HG03139 (cell line): ENCODE measurements around the gene JKAMP.
A peak's percentile ranks its signal among the peaks of the same experiment; 100 is the strongest.

Source experiments
- ATAC-seq: cut with Tn5 transposase; IDR thresholded peaks from one replicate; pipeline ENCODE4 v1.9.1; 2021; ENCODE audit not compliant: unreplicated experiment

JKAMP gene

DNA sequence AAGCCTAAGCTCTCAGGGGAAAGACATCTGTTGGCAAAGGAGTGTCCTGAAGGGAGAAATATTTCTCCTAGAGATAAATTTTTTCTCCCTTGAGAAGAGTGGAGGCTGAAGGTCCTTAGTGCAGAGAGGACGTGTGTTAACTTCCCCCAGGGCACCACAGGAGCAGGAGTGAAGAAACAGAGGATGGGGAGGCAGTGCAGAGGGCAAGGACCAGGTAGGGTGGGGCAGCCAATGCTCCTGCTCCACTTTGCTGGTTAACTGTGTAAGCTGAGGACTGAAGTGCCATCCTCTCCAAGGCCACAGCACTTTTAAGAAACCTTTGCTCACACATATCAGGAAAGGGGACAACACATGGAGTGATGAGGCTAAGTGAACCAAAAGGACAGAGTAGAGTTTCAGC lies 4.2 kb upstream of the JKAMP start:
- ATAC-seq = no peak

DNA sequence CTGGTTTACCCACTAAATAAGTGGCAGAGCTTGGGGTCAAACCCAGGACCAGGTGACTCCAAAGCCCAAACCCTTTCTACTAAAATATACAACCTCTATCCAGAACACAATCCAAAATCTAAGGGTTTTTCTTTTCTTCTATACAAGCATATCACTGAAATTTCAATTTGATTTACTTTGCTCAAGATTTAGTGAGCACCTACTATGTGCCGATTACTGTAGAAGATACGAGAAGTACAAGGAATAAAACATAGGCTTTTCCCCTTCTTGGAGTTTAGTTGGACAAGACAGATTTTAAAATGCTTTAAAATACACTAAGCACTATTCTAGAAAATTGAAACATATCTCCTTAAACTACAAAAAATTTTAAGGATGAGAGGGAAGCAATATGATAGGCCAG lies 2.9 kb upstream of the JKAMP start:
- ATAC-seq = no peak

DNA sequence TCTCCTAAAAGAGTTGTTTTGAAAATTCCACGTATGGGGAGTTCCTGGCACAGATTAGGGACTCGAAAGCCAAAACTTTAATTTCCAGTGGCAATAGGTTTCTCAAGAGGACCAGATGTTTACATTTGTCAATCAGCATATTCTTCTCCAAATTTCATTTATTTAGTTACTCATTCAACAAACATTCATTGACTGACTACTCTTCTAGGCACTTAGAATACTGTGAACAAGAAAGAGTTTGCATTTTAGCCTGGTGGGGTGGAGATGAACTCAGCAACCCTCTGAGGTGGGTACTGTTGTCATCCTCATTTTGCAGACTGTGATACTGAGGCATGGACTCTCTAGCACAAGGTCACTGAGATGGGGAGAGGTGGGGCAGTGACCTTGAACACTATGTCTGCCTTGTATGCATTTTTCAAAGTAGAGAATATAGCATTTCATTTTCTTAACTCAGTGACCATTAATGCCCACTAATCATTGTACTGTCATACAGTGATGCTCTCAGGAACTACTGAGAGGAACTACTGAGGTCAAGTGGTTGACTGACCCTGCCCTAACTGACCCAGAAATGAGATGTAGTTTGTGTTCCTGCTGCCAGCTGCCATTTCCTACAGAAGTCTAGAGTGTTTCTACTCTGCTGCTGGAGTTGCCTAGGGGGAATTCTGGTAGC lies 2.3 kb upstream of the JKAMP start:
- no peak for ATAC-seq

DNA sequence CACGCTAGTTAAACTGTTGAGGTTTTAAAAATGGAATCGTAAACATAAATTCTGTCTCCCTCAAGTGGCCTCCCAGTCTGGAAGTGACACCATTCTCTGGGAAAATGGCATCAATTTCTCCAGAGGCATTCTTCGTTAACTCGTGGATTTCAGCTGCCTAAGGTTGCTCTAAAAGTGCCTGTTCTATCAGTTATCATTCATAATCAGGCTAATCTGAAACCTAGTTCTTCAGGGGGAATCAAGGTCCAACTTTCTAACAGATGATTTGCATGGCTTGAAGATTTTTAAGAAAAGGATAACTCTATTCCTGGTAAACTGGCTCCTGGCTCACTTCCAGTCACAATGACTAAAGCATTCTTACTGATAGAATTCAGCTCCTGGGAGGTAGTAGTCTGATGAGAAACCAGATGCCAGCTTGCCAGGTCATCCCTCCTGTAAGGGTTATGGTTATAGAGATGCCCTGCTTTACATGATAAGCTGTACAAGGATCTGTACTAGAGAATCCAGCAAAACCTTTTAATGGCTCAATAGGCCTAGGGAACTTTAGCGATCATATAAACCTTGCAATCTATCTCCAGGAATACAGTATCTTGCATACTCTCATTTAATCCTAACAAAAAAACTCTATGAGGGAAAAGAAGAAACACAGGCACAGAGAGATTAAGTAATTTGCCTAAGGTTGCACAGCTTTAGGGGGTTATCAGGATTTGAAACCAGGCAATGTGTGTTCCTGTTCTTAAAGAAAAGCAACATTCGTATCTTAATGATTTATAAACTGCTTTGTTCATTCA lies 1.6 kb upstream of the JKAMP start:
- no peak for ATAC-seq

DNA sequence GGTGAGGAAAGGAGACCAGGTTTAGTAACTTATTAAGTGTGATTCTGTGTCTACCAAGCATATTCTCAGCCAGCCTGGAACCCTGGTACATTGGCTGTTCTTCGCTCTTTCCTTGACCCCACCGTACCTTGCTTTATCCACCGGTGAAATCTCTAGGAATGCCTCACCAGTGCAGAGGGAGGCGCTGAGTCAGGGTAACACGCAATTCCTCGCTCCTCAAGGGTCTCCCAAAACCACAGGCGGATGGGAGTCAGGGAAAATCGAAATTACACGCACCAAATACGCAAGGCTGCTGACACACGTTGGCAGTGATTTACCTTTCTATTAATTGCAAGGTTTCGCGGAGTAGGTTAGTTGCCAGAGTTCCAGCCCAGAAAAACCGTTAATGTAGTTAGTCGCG lies 954 bp upstream of the JKAMP start:
- ATAC-seq = no peak

DNA sequence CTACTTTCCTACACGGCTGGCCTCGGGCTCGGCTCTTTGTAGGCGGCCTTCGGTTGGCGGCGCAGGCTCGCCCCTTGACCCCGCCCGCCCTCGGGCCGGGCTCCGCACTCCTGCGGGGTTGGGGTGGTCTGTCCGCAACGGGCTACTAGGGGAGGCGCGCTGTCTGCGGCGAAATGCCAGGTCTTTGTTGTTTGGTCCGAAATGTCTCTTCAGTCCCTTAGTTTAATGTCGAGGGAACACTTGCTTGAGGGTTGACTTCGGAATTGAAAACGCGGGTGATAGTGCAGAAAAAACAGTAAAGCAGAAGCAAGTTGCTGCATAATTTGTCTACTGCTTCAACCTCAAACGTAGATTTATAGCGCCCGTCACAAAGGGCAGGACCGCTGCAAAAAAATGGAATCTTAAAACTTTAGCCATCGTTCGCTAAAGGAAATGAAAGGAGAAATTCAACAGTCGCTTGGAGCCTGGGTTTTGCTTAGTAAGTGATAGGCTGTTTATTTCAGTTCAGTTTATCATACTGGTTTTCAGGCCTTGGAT lies 390 bp downstream of the JKAMP start:
- ATAC-seq = peak; percentile 31

DNA sequence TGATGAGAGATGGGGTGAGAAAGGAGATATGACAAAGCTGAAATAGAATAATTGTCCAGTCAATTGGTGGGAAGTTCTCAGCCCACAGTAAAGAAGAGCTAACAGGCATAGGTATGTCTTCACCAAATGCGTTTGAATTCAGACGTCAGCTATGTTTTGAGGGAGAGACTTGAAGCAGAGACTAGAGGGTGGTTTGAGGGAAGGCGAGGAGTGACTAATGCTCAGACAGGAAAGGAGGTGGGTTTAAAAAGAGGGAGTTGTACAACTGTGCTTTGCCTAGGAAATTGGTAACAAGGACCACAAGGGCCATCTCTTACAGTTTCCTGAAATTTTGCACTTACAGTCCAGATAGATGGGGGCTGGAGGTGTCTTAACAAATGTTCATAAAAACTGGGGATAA lies 6.4 kb downstream of the JKAMP start:
- no peak for ATAC-seq

DNA sequence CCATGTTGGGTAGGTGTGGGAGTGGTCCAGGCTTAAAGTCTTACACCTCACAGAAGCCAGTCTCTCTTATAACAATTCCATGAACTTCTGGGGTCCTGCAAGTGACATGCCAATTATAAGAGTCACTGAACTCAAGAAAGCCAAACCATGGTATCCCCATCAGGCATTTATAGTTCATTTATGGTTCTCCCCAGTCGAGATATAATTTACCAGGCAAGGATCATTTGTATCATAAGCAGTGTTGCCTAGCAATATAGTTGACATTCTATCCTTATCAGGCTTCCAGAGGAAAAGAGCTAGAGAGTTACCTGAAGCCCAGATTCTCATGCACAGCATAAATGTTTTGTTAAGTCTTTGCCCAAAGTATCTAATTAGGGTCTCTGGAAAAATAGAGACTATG lies 8.1 kb downstream of the JKAMP start:
- ATAC-seq = no peak

DNA sequence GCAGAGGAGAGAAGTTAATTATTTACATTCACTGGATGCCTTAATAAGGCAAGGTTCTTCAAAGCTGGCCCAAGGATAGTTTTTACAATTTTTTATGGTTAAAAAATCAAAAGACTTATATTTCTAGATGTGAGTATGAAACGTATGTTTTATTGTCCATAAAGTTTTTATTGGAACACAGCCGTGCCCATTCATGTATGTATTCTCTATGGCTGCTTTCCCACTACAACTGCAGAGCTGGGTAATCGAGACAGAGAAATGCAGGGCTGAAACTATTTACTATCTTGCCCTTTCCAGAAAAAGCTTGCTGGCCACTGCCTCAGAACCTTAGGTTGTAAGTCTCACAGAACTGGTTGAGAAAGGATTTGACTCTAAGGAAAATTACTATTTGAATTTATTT lies 16.4 kb downstream of the JKAMP start:
- no peak for ATAC-seq

DNA sequence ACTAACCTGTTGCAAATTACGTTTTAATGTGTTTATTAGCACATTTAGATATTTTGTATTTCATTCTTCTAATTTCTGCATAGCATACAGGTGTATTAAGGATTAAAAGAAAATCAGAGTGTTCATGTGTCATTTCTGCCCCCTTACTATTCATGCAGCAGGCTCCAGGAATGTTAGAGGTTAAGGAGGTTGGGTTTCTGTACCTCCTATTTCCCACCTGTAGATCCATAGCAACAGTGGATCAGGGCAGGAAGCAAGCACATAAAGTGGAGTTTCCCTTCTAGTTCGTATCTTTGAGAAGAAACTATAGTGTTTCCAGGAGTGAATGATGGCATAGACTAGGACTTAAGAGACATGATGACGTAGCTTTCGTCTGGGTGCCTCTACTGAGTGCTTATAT lies 18.9 kb downstream of the JKAMP start:
- ATAC-seq = no peak

DNA sequence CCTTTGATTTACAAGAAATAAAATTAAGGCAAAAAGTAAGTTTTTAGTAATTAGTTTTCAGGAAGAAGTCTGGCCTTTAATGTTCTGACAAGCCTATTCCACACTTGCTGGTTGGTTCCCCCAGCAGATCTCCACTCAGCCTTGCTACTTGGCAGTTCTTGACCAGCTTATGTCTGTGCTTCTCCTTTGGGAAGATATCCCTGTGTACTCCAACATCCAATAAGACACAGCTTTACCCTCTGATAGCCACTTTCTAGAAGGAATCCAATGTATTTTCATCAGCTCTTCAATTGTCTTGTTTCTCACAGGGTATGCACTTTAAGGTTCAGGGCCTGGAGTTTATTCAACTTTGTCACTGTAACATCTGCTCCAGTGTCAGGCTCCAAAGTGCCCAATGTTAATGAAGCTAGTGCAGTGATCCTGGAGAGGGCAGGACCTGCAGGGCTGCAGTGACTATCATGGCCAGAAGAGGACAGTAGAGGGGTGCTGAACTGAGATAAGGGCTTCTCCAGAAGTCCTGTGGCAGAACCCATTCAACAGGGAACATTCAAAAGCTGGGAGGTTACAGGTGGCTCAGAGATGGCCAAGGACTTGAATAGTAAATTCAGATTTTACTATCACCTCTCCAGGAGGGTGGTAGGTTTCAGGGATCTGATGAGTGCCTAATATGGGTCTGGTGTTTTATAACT lies 22.9 kb downstream of the JKAMP start:
- peak; percentile 88 for ATAC-seq

DNA sequence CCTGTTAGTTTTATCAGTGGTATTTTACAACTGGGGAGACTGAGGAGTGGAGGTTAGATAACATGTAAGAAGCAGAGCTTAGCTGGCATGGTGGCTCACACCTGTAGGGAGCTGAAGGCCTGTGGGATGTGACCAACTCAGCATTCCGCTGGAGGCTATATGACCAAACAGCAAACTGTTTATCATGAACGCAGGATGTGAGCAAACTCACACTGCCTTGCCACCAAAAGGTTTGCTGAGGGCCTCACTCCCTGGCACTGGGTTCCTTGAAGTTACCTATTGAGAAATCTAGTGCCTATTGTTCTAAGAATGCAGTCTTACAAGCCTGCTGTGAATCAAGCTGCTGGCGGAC lies 23.4 kb downstream of the JKAMP start:
- ATAC-seq = no peak

DNA sequence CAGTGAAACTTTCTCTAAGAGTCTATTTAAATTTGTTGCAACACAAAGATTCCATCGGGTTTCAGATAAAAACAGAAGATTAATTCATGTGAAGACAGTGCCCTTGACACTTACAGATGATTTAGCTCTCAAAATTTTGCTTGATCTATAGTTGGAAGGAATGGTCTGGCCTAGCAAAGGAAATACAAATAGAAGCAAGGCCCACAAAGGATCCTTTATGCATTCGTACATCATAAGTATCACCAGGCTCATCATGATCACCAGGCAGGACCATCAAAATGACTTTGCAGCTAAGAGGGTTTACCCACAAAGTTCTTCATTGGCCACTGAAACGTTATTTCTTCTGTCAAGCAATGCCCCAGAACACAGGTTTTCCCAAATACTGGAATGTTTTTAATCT lies 24.8 kb downstream of the JKAMP start:
- ATAC-seq = no peak

DNA sequence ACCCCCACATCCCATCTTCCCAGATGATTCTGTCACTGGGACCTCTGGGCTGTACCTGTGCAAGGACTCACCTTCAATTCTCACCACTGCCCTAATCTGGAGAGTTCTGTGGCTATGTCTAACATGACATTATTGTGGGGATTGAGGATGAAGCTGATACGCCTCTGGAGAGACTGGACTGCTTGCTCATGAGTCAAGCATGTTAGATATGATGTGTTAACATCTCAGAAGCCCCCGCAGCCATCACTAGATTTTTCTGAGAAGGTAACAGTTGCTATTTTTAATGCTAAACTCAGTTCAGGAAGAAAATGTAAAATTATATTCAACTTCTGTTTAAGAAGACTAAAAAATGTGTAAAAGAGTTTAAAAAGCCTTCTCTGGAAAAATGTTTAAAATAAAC lies 25.7 kb downstream of the JKAMP start:
- no peak for ATAC-seq

DNA sequence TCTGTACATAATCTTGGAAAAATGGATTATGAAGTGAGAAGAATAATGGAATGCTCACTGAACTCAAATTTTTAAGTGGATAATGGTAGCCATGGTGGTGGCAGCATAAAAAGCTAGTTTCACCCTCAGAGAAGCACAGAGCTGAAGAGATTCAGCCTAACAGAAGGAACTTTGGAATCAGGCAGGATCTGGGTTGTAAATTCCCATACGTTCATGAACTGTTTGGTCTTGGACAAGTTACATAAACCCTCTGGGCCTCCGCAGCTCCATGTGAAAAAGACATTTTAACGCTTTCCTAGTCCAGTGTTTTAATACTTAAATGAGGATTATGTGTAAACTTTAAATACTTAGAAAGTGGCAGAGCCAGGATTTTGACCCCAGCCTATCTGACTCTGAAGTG lies 26.6 kb downstream of the JKAMP start:
- ATAC-seq = no peak

DNA sequence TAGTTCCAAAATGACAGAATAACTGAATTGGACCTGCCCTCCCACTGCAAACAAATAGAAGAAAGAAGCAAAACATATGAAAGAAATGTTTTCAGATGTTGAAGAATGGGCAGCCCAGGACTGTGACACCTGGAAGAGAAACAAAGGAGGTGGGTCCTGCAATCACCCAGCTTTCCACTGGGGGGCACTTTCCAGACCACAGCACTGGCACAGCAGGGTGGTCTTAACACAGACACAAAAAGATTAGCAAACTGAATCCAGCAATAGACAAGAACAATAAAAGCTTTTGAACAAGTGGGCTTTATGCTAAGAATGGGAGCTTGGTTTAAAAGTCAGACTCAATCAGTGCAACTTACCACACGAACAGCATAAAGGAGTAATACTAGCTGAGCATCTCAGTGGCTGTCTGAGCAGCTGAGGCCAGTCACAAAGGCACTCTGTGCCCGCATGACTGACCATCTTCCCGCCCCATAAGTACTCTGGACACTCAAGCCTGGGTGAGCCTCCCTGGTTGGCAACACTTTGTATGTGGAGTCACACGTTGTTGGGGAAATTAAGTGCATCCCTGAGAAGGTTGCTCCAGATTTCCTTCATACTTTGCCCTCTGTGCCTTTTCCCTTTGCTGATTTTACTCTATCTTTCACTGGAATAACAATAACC lies 27.7 kb downstream of the JKAMP start:
- no peak for ATAC-seq

DNA sequence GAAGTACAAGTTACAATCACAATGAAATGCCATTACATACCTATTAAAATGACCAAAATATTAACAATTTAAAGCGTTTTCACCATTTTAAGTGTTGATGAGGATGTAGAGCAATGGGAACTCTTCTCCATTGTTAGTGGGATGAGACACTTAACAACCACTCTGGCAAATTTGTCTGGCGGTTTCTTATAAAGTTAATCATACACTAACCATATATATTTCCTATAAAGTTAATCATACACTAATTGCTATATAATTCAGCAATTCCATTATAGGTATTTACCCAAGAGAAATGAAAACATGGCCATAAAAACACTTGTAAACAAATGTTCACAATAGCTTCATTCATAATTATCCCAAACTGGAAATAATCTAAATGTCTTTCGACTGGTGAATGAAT lies 35.9 kb downstream of the JKAMP start:
- no peak for ATAC-seq

DNA sequence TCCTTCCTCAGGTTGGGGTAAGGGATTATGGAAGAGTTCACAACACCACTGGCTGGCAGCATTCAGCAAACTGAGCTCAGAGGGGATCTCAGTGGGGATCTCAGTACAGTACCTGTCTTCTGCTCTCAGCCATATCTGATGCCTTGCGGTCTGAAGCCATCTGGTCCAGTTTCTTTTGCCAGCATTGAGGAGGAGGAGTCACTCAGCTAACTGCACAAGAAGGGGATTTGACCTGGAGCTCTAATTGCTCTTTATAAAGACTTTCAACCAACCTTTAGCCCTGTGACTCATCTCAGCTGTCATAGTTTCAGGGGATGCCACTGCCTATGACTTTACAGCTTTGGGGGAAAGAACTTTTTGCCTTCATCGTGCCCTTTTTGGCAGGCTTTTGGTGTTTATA lies 44.9 kb downstream of the JKAMP start:
- no peak for ATAC-seq

DNA sequence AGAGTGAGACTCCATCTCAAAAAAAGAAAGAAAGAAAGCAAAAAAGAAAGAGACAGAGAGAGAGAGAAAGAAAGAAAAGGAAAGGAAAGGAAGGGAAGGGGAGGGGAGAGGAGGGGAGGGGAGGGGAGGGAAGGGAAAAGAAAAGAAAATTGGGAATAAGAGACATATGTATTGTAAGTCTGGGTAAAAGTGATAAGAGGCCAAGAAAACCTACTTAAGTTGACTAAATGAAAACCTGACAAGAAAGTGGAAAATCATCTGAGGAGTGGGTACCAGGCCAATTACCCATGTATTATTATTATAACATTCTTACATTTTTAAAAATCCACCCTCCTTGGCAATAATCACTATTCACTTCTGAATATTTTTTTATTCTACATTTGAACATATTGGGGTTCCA lies 46.0 kb downstream of the JKAMP start:
- ATAC-seq = no peak

DNA sequence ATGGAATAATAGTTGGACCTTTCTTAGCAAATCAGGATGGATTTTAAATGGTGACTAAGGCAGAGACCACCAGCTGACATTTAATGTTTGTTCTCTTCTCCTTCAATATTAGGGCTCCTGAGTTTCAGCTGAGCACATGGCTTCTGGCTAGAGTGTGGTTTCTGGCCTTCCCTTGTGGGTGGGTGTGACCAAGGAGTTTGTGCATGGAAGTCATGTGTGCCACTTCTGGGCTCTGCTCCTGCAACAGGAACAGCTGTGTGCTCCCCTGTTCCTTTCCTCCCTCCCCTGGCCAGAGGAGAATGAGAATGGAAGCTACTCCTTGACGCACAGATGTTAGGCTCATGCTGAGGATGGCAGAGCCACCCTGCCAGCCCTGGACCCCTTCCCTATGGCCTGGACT lies 48.1 kb downstream of the JKAMP start:
- ATAC-seq = no peak

DNA sequence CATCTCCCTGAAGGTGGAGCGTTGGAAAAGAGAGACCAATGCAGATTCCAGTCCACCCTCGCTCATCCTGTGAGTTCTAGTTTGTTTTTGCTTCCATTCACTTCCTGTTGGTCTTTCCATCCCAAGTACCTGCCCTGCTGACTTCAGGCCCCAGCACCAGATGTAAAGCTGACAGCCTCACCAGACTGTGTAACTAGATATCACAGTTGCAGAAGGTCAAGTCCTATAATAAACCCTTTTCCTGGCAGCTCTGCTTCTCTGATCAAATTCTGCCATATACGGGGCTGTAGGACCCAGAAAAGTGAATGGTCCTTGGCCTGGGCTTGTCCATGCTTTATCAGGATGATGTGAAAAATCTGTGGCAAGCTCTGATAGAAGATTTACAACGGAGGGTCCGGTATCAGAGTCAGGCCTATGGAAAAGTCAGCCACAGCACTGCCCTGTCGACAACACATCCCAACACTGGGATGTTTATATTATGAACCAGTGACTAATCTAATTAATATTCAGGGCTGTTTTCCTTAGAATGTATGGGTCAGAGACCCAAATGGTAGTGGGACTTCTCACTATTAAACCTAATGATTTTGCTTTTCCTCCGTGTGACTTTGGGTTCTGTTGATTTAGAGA lies 50.2 kb downstream of the JKAMP start:
- ATAC-seq = no peak
